Measurements from ENCODE around the gene SLC6A6.
A peak's percentile ranks its signal among the peaks of the same experiment; 100 is the strongest.

The SLC6A6 gene

GRCh38 chr3:14371573-14372474, 30.6 kb upstream of the SLC6A6 start:
- peak; percentile 33 for DNase-seq (ENCODE audit: low read depth)
- no peak overlapping the region for H3K4me3 ChIP-seq (ENCODE audit: low read length)
- peak; percentile 31 for TF ChIP-seq CTCF (conservative IDR thresholded peaks at IDR 0.05; ENCODE audit: low read depth, low read length)

- no peak for TF ChIP-seq CTCF (conservative IDR thresholded peaks at IDR 0.05; ENCODE audit: low read depth, low read length)
- no peak overlapping the region for H3K4me3 ChIP-seq (ENCODE audit: low read length)
- DNase-seq (ENCODE audit: low read depth) = no peak
These were observed 29.8 kb upstream of the SLC6A6 start for GRCh38 chr3:14372587-14372986.

- DNase-seq (ENCODE audit: low read depth) = no peak
These were observed 28.5 kb upstream of the SLC6A6 start for GRCh38 chr3:14373753-14374376.

GRCh38 chr3:14374444-14374883, 27.9 kb upstream of the SLC6A6 start:
- H3K4me3 ChIP-seq (ENCODE audit: low read length) = no peak overlapping the region
- DNase-seq (ENCODE audit: low read depth) = no peak
- TF ChIP-seq CTCF (conservative IDR thresholded peaks at IDR 0.05; ENCODE audit: low read depth, low read length) = no peak

More at GRCh38 chr3:14373753-14374376, 28.5 kb upstream of the SLC6A6 start:
- TF ChIP-seq CTCF (conservative IDR thresholded peaks at IDR 0.05; ENCODE audit: low read depth, low read length) = no peak
- H3K4me3 ChIP-seq (ENCODE audit: low read length) = no peak overlapping the region

- no peak overlapping the region for H3K4me3 ChIP-seq (ENCODE audit: low read length)
- no peak for DNase-seq (ENCODE audit: low read depth)
- peak; percentile 12 for TF ChIP-seq CTCF (conservative IDR thresholded peaks at IDR 0.05; ENCODE audit: low read depth, low read length)
These were observed 27.2 kb upstream of the SLC6A6 start for GRCh38 chr3:14375192-14375591.

GRCh38 chr3:14376348-14377043, 25.9 kb upstream of the SLC6A6 start:
- no peak overlapping the region for H3K4me3 ChIP-seq (ENCODE audit: low read length)
- DNase-seq (ENCODE audit: low read depth) = peak; percentile 47
- no peak for TF ChIP-seq CTCF (conservative IDR thresholded peaks at IDR 0.05; ENCODE audit: low read depth, low read length)

Data from retinal pigment epithelial cell (primary cell).